ENCODE measurements around the gene ACAN.

DNA sequence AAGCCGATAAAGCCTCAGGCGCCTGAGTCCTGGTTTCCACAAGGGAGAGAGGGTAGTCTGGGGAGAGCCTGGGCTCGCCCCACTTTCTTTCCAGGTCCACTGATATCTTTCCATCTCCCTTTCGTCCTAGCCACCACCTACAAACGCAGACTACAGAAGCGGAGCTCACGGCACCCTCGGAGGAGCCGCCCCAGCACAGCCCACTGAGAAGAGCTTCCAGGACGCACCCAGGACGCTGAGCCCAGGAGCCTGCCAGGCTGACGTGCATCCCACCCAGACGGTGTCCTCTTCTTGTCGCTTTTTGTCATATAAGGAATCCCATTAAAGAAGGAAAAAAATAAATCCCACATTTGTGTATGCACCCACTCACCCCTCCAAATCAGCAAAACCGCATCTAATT, 71.0 kb downstream of the ACAN start:
- TF ChIP-seq, protein P1, sequence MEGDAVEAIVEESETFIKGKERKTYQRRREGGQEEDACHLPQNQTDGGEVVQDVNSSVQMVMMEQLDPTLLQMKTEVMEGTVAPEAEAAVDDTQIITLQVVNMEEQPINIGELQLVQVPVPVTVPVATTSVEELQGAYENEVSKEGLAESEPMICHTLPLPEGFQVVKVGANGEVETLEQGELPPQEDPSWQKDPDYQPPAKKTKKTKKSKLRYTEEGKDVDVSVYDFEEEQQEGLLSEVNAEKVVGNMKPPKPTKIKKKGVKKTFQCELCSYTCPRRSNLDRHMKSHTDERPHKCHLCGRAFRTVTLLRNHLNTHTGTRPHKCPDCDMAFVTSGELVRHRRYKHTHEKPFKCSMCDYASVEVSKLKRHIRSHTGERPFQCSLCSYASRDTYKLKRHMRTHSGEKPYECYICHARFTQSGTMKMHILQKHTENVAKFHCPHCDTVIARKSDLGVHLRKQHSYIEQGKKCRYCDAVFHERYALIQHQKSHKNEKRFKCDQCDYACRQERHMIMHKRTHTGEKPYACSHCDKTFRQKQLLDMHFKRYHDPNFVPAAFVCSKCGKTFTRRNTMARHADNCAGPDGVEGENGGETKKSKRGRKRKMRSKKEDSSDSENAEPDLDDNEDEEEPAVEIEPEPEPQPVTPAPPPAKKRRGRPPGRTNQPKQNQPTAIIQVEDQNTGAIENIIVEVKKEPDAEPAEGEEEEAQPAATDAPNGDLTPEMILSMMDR (IDR thresholded peaks at IDR 0.05; ENCODE audit: low read length), result no peak
- TF ChIP-seq EZH2 (optimal IDR thresholded peaks at IDR 0.05; ENCODE audit: low read depth, low read length), result no peak
- no peak for TF ChIP-seq EZH2phosphoT487 (IDR thresholded peaks at IDR 0.05; ENCODE audit: low read length)

Data from MM.1S (cell line).